ENCODE results near the gene SERPINB2. TPM values are rescaled to one million over a fixed set of nuclear protein-coding genes. Genes with fewer than 3 reads are reported as not detected.

The SERPINB2 gene
- total and polyA plus RNA-seq, 5 donors from 2014 or later, result not detected

Other genes starting within 250 kb of the SERPINB2 start
- gene SERPINB4, start 243.4 kb upstream of the SERPINB2 start, total RNA-seq, result not detected
- not detected for gene SERPINB4, start 243.4 kb upstream of the SERPINB2 start, polyA plus RNA-seq
- not detected for gene SERPINB3, start 225.8 kb upstream of the SERPINB2 start, total RNA-seq
- gene SERPINB3, start 225.8 kb upstream of the SERPINB2 start, polyA plus RNA-seq, result not detected
- gene SERPINB11, start 184.7 kb upstream of the SERPINB2 start, total RNA-seq, result not detected
- not detected for gene SERPINB11, start 184.7 kb upstream of the SERPINB2 start, polyA plus RNA-seq
- gene SERPINB7, start 112.3 kb upstream of the SERPINB2 start, total RNA-seq, result not detected
- gene SERPINB7, start 112.3 kb upstream of the SERPINB2 start, polyA plus RNA-seq, result not detected
- not detected for gene SERPINB10, start 20.3 kb downstream of the SERPINB2 start, total RNA-seq
- gene SERPINB10, start 20.3 kb downstream of the SERPINB2 start, polyA plus RNA-seq, result not detected
- gene HMSD, start 61.6 kb downstream of the SERPINB2 start, total RNA-seq, result not detected
- gene HMSD, start 61.6 kb downstream of the SERPINB2 start, polyA plus RNA-seq, result not detected
- gene SERPINB8, start 82.4 kb downstream of the SERPINB2 start, total RNA-seq, result 13.5 TPM
- gene SERPINB8, start 82.4 kb downstream of the SERPINB2 start, polyA plus RNA-seq, result 10 to 100 TPM; 14.1 to 29.4 (median 15.4) TPM